22Rv1 (cell line): ENCODE data around the gene SZT2.

Experiments
- CTCF ChIP-seq: fragments of 450-650 bp; IDR thresholded peaks from 2 replicates; pipeline ENCODE4 v1.5.1; 2017; ENCODE audit warnings: mild to moderate bottlenecking
- ZFX ChIP-seq: fragments of 450-650 bp; IDR thresholded peaks from 2 replicates; pipeline ENCODE4 v1.6.1; 2017; ENCODE audit warnings: antibody characterized with exemption, borderline replicate concordance

- TF ChIP-seq CTCF (no peak), ZFX (no peak)
Measured at GRCh38 chr1:43351421-43352350, 38.0 kb upstream of the SZT2 start.
